HEK293T (cell line): Measurements from ENCODE around the gene PPP4R3B.

Experiments
- CTCF ChIA-PET: fragments of 350-600 bp; formaldehyde crosslinking; extraction: SDS; loops from one replicate; lab custom pipeline; 2021; ENCODE audit warnings: antibody characterized with exemption, inconsistent platforms; lab: Yijun Ruan, JAX
- POLR2A ChIA-PET: fragments of 350-600 bp; formaldehyde crosslinking; extraction: SDS; loops from one replicate; lab custom pipeline; 2020; ENCODE audit warnings: antibody characterized with exemption, inconsistent platforms; lab: Yijun Ruan, JAX
- DNase-seq: peaks from one replicate; pipeline ENCODE4 v3.0.0; 2012; ENCODE audit warnings: mixed read lengths; ENCODE audit errors: extremely low spot score
- ARNT ChIP-seq: fragments of 450-650 bp; IDR thresholded peaks from 2 replicates; pipeline ENCODE4 v1.6.1; 2017; ENCODE audit warnings: mild to moderate bottlenecking
- BHLHE40 ChIP-seq: fragments of 450-650 bp; IDR thresholded peaks from 2 replicates; pipeline ENCODE4 v1.6.1; 2016; ENCODE audit warnings: mild to moderate bottlenecking, moderate library complexity, borderline replicate concordance
- CTBP1 ChIP-seq: fragments of 450-650 bp; IDR thresholded peaks from 2 replicates; pipeline ENCODE4 v1.6.1; 2016; ENCODE audit warnings: borderline replicate concordance
- ELF4 ChIP-seq: fragments of 450-650 bp; IDR thresholded peaks from 2 replicates; pipeline ENCODE4 v1.6.1; 2017; ENCODE audit warnings: antibody characterized with exemption
- FOXA1 ChIP-seq: fragments of 450-650 bp; IDR thresholded peaks from 2 replicates; pipeline ENCODE4 v1.6.1; 2016; ENCODE audit warnings: mild to moderate bottlenecking
- FOXK2 ChIP-seq: fragments of 450-650 bp; IDR thresholded peaks from 2 replicates; pipeline ENCODE4 v1.6.1; 2016; ENCODE audit warnings: mild to moderate bottlenecking
- FOXM1 ChIP-seq: fragments of 450-650 bp; IDR thresholded peaks from 2 replicates; pipeline ENCODE4 v1.6.1; 2017; ENCODE audit warnings: mild to moderate bottlenecking, borderline replicate concordance
- HDGF ChIP-seq: fragments of 450-650 bp; IDR thresholded peaks from 2 replicates; pipeline ENCODE4 v1.6.1; 2017; ENCODE audit warnings: antibody characterized with exemption, borderline replicate concordance
- L3MBTL2 ChIP-seq: fragments of 450-650 bp; conservative IDR thresholded peaks from 2 replicates; pipeline ENCODE4 v1.6.1; 2016; ENCODE audit warnings: mild to moderate bottlenecking
- LEF1 ChIP-seq: fragments of 450-650 bp; IDR thresholded peaks from 2 replicates; pipeline ENCODE4 v1.6.1; 2017; ENCODE audit warnings: mild to moderate bottlenecking, borderline replicate concordance
- NFRKB ChIP-seq: fragments of 450-650 bp; IDR thresholded peaks from 2 replicates; pipeline ENCODE4 v1.6.1; 2016; ENCODE audit warnings: mild to moderate bottlenecking, moderate library complexity
- PKNOX1 ChIP-seq: fragments of 450-650 bp; IDR thresholded peaks from 2 replicates; pipeline ENCODE4 v1.6.1; 2016
- SP1 ChIP-seq: fragments of 450-650 bp; IDR thresholded peaks from 2 replicates; pipeline ENCODE4 v1.6.1; 2017
- SUZ12 ChIP-seq: fragments of 450-650 bp; IDR thresholded peaks from 2 replicates; pipeline ENCODE4 v1.6.1; 2016; ENCODE audit warnings: mild to moderate bottlenecking
- TARDBP ChIP-seq: fragments of 450-650 bp; IDR thresholded peaks from 2 replicates; pipeline ENCODE4 v1.6.1; 2016
- ZNF384 ChIP-seq: fragments of 450-650 bp; IDR thresholded peaks from 2 replicates; pipeline ENCODE4 v1.6.1; 2016

The PPP4R3B gene

GRCh38 chr2:55518841-55519165 lies 98.6 kb downstream of the PPP4R3B start:
- ChIA-PET POLR2A (interaction anchor here (0.6 to 2.8 kb wide), 14 partner anchors 10 to 286 kb away, joined by 3 to 15 read pairs (median 5); partner anchors contain the start of genes CCDC88A, CLHC1, PPP4R3B and RPS27A), CTCF (no interaction called here)
- DNase-seq = peak; percentile 18
- TF ChIP-seq FOXK2 = no peak
- no peak for TF ChIP-seq NFRKB

GRCh38 chr2:55511508-55512124 lies 105.8 kb downstream of the PPP4R3B start:
- TF ChIP-seq TARDBP (no peak), LEF1 (no peak), ARNT (no peak), FOXK2 (no peak), BHLHE40 (no peak), CTBP1 (no peak), L3MBTL2 (no peak), ELF4 (no peak), FOXM1 (no peak), PKNOX1 (no peak), NFRKB (no peak), ZNF384 (no peak), SP1 (no peak), SUZ12 (no peak), FOXA1 (no peak), HDGF (no peak)
- CTCF ChIA-PET = interaction anchor here (1.0 kb wide), 1 partner anchor 9 kb away, joined by 4 read pairs; no protein-coding TSS in a partner anchor
- POLR2A ChIA-PET = no interaction called here
- peak; percentile 55 for DNase-seq

GRCh38 chr2:55502590-55503141 lies 114.8 kb downstream of the PPP4R3B start:
- DNase-seq = no peak
- ChIA-PET CTCF (no interaction called here), POLR2A (no interaction called here)
- TF ChIP-seq SUZ12 (no peak), TARDBP (no peak), FOXM1 (no peak), ARNT (no peak), SP1 (no peak), ZNF384 (no peak), CTBP1 (no peak), HDGF (no peak), FOXK2 (no peak)

- TF ChIP-seq FOXM1 (no peak), ARNT (no peak), ELF4 (no peak), FOXK2 (no peak), SUZ12 (no peak), TARDBP (no peak), SP1 (no peak)
- DNase-seq = no peak
- ChIA-PET POLR2A (no interaction called here), CTCF (no interaction called here)
Measured at GRCh38 chr2:55500025-55500424, 117.4 kb downstream of the PPP4R3B start.

GRCh38 chr2:55498582-55498981 lies 118.8 kb downstream of the PPP4R3B start:
- ChIA-PET CTCF (interaction anchor here (0.6 to 0.7 kb wide), 2 partner anchors 67 to 191 kb away, joined by 3 to 7 read pairs; no protein-coding TSS in a partner anchor), POLR2A (interaction anchor here (0.9 kb wide), 1 partner anchor 21 kb away, joined by 4 read pairs; the partner anchor contains the start of gene CFAP36)
- DNase-seq = no peak
- TF ChIP-seq ZNF384 (no peak), PKNOX1 (no peak), ELF4 (no peak), SP1 (no peak), LEF1 (no peak), BHLHE40 (no peak), HDGF (no peak), TARDBP (no peak), FOXM1 (no peak), SUZ12 (no peak), NFRKB (no peak), CTBP1 (no peak), L3MBTL2 (no peak), FOXA1 (no peak), FOXK2 (no peak), ARNT (no peak)
